Karpas-422 (cell line): ENCODE measurements around the gene VIPR1. TPM values are rescaled to one million over a fixed set of nuclear protein-coding genes. Genes with fewer than 3 reads are reported as not detected.

Experiments
- DNase-seq: peaks from one replicate; pipeline ENCODE4 v3.0.0-alpha.2; 2015
- H2AFZ ChIP-seq: fragments of 200-600 bp; sonication (generic); 2 replicates; pipeline ENCODE4 v1.6.1; 2014; ENCODE audit warnings: antibody characterized with exemption, low read length, mixed read lengths
- H3K27ac ChIP-seq: fragments of 200-600 bp; sonication (generic); 2 replicates; pipeline ENCODE4 v1.5.1; 2014; ENCODE audit warnings: mild to moderate bottlenecking, low read length, moderate library complexity
- H3K27me3 ChIP-seq: fragments of 200-600 bp; sonication (generic); 2 replicates; pipeline ENCODE4 v1.6.1; 2014; ENCODE audit warnings: low read length, mixed read lengths
- H3K36me3 ChIP-seq: fragments of 200-600 bp; sonication (generic); 2 replicates; pipeline ENCODE4 v1.6.1; 2014; ENCODE audit warnings: low read length, mixed read lengths; ENCODE audit not compliant: insufficient read depth
- H3K4me1 ChIP-seq: fragments of 200-600 bp; sonication (generic); 2 replicates; pipeline ENCODE4 v1.6.1; 2014; ENCODE audit warnings: mild to moderate bottlenecking, low read length, mixed read lengths
- H3K4me2 ChIP-seq: fragments of 200-600 bp; sonication (generic); 2 replicates; pipeline ENCODE4 v1.6.1; 2014; ENCODE audit warnings: low read length, low read depth, mild to moderate bottlenecking; ENCODE audit not compliant: poor library complexity, severe bottlenecking
- H3K4me3 ChIP-seq: fragments of 200-600 bp; sonication (generic); 2 replicates; pipeline ENCODE4 v1.5.1; 2014; ENCODE audit warnings: mild to moderate bottlenecking, antibody characterized with exemption, low read length, mixed read lengths
- H3K79me2 ChIP-seq: fragments of 200-600 bp; sonication (generic); 2 replicates; pipeline ENCODE4 v1.6.1; 2014; ENCODE audit warnings: mild to moderate bottlenecking, low read length, mixed read lengths
- H3K9ac ChIP-seq: fragments of 200-600 bp; sonication (generic); 2 replicates; pipeline ENCODE4 v1.6.0; 2014; ENCODE audit warnings: low read length
- H3K9me2 ChIP-seq: fragments of 200-600 bp; sonication (generic), shearing (Covaris generic); replicated peaks from 2 replicates; pipeline ENCODE4 v1.6.0; 2014; ENCODE audit warnings: mild to moderate bottlenecking, low read length, moderate library complexity; ENCODE audit not compliant: insufficient read depth
- H3K9me3 ChIP-seq: fragments of 300-700, 200-600 bp; sonication (generic); 2 replicates; pipeline ENCODE4 v1.6.1; 2014; ENCODE audit warnings: low read length, mixed read lengths
- H4K20me1 ChIP-seq: fragments of 200-600 bp; sonication (generic); 2 replicates; pipeline ENCODE4 v1.6.1; 2014; ENCODE audit warnings: mild to moderate bottlenecking, antibody characterized with exemption, low read length, low read depth; ENCODE audit not compliant: insufficient read depth
- total RNA-seq: library from RNA; depleted of rRNA; stranded (reverse); fragments of >200 nt; shearing (Covaris generic); gene quantifications from 2 replicates; pipeline ENCODE4 v1.2.3, GENCODE V29; 2014; ENCODE audit warnings: low replicate concordance

VIPR1 gene
- total RNA-seq, 1 experiment from 2014 or later, result 0.41 TPM

DNA sequence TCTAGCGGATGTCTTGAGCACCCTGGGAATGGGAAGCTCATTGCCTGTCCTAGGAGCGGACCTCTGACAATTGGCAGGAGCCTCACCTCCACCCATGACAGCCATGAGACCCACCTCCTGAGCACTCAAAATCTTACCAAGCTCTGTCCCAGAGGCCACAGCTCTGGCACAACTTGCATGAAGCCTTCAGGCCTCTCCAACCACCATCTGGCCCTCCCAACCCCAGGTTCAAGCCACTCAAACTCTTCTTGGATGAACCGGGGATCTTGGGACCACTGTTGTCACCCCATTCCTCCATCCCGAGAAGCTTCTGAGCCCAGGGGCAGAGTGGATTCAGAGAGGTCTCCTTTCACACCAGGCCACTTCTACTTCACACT, 1.5 kb downstream of the VIPR1 start:
- Histone ChIP-seq H2AFZ (no peak overlapping the region), H3K27me3 (no peaks in the 10 kb centered on the region), H3K9me2 (no peaks in the 10 kb centered on the region), H3K27ac (no peak overlapping the region), H3K9me3 (no peaks in the 10 kb centered on the region), H3K36me3 (no peaks in the 10 kb centered on the region), H3K4me3 (no peak overlapping the region), H3K4me1 (peaks cover 14% of the 10 kb centered on the region), H3K9ac (no peak overlapping the region), H3K4me2 (no peak overlapping the region), H4K20me1 (no peaks in the 10 kb centered on the region), H3K79me2 (no peaks in the 10 kb centered on the region)
- no peak for DNase-seq

DNA sequence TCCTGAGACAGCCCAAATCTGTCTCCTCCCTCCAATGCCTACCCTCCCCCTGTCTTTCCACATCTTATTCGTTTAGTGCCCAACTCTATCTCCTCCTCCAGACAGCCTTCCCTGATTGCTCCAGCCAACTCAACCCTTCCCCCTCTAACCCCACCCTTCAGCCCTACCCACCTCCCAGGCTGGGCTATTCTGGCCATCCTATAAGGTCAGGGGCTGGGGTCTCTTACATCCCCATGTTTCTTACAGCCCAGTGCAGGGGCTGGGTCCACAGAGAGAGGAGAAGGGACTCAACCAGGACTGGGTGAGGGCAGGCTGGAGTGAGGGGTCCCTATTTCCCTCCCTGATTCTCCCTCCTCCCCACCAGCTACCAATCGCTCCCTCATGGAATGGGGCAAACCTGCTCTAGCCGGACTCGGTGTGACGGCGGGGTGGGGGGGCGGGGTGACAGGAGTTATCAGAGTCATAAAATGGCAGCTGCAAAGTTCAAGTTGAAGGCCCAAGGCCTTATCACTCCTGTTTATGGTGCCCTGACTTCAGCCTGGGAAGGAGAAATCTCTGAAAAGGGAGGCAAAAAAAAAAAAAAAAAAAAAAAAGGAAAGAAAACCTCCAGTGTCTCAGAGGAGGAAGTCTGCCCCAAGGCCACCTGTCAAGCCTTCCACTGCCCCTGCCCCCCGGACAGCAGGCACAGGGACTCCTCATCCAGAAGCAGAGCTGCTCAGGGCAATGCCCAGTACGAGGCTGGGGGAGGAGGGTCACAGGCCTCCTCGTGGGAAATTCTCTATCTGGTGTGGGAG, 2.1 kb downstream of the VIPR1 start:
- Histone ChIP-seq H3K9me3 (no peaks in the 10 kb centered on the region), H3K9me2 (no peaks in the 10 kb centered on the region), H3K27ac (no peak overlapping the region), H3K9ac (no peak overlapping the region), H3K4me1 (peaks cover 14% of the 10 kb centered on the region), H3K4me2 (no peak overlapping the region), H2AFZ (no peak overlapping the region), H3K36me3 (no peaks in the 10 kb centered on the region), H3K27me3 (no peaks in the 10 kb centered on the region), H4K20me1 (no peaks in the 10 kb centered on the region), H3K4me3 (no peak overlapping the region), H3K79me2 (no peaks in the 10 kb centered on the region)
- no peak for DNase-seq

DNA sequence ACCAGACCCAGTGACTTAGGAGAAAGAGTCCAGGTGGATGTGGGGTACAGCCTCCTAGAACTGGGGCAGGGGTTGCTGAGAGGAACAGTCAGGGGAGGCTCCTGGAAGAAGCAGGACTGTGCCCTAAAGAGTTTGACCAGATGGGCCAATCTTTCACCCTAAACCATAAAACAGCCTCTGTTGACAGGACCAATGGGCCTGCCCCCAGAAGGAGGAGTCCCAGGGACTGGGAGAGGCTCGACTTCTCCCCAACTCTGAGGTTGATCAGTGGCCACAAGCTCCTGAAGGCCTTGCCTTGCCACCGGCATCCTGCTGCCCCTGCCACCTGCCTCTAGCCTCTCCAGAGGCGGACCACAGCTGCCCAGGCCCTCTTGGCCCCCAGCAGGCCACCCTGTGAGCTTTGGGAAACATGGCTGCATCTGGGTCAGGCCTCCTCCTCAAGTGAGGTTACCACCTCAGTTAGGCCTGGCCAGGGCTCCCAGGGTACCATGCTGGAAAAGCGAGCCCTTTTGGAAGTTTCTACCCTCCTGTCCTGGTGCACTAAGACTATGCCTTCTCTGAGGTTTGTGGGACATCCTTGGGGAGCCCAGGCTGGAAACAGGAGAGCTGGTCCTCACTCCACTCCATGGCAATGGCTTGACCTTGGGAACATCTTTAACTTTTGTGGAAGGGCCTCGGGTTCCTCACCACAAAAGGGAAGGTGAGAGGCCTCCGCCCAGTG, 2.8 kb downstream of the VIPR1 start:
- Histone ChIP-seq H3K4me2 (no peak overlapping the region), H3K4me1 (peaks cover 14% of the 10 kb centered on the region), H3K27me3 (no peaks in the 10 kb centered on the region)

DNA sequence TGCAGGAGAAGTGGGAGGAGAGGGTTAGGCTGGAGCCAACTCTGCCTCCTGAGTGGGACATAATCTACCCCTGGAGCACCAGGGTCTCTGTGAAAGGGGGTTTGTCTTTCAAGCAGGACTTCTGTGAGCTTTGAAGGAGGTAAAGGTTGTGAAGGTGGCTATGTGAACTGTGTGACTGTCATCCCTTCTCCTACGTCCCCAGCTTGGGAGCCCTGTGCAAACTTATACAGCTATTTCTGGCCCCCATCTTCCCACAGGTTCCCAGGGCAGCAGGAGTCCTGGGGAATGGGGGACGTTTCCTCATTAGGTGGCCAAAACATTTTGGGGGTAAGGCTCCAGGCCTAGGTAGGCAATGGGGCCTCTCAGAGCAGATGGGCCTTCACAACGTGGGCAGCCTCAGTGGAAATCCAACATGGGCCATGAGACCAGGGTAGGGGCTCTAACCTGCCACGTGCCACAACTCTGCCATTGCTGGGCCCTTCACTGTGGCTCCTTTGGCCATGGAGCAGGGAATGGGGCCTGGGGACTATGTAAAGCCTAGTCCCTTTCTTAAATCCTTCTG, 3.5 kb downstream of the VIPR1 start:
- no peak overlapping the region for H3K27ac ChIP-seq
- no peaks in the 10 kb centered on the region for H3K79me2 ChIP-seq
- DNase-seq, result no peak
- no peak overlapping the region for H3K4me2 ChIP-seq
- no peaks in the 10 kb centered on the region for H4K20me1 ChIP-seq
- H3K9me3 ChIP-seq, result no peaks in the 10 kb centered on the region
- H3K9ac ChIP-seq, result no peak overlapping the region
- H3K36me3 ChIP-seq, result no peaks in the 10 kb centered on the region
- no peaks in the 10 kb centered on the region for H3K9me2 ChIP-seq
- H3K4me3 ChIP-seq, result no peak overlapping the region
- peaks cover 14% of the 10 kb centered on the region for H3K4me1 ChIP-seq
- no peak overlapping the region for H2AFZ ChIP-seq
- no peaks in the 10 kb centered on the region for H3K27me3 ChIP-seq

More for the DNA sequence above, 2.8 kb downstream of the VIPR1 start:
- H3K79me2 ChIP-seq, result no peaks in the 10 kb centered on the region
- no peak for DNase-seq
- no peak overlapping the region for H2AFZ ChIP-seq
- no peak overlapping the region for H3K4me3 ChIP-seq
- no peaks in the 10 kb centered on the region for H3K36me3 ChIP-seq
- H3K9me3 ChIP-seq, result no peaks in the 10 kb centered on the region
- H3K27ac ChIP-seq, result no peak overlapping the region
- H4K20me1 ChIP-seq, result no peaks in the 10 kb centered on the region
- no peak overlapping the region for H3K9ac ChIP-seq
- H3K9me2 ChIP-seq, result no peaks in the 10 kb centered on the region

DNA sequence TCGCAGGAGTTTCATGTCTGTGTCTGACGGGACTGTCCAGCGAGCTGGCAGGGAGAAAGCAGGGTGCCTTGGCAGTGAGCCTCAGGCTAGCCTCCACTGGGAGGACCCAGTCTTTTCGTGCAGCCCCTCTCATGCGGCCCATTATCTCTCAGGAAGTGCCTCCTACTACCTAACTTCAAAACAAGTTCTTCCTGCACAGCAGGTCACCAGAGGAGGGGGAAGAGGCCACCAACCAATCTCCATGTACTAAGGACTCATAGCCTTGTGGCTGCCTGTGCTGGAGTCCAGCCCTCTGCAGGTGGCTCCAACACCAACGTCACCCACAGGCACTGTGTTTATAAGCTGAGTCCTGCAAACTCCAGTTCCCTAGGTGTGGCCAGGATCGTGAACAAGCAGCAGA, 4.8 kb downstream of the VIPR1 start:
- Histone ChIP-seq H2AFZ (no peak overlapping the region), H3K9me3 (no peaks in the 10 kb centered on the region), H4K20me1 (no peaks in the 10 kb centered on the region), H3K27me3 (no peaks in the 10 kb centered on the region), H3K4me2 (no peak overlapping the region), H3K79me2 (no peaks in the 10 kb centered on the region), H3K9me2 (no peaks in the 10 kb centered on the region), H3K4me1 (peaks cover 6% of the 10 kb centered on the region), H3K27ac (no peak overlapping the region), H3K9ac (no peak overlapping the region), H3K36me3 (no peaks in the 10 kb centered on the region), H3K4me3 (no peak overlapping the region)
- no peak for DNase-seq

DNA sequence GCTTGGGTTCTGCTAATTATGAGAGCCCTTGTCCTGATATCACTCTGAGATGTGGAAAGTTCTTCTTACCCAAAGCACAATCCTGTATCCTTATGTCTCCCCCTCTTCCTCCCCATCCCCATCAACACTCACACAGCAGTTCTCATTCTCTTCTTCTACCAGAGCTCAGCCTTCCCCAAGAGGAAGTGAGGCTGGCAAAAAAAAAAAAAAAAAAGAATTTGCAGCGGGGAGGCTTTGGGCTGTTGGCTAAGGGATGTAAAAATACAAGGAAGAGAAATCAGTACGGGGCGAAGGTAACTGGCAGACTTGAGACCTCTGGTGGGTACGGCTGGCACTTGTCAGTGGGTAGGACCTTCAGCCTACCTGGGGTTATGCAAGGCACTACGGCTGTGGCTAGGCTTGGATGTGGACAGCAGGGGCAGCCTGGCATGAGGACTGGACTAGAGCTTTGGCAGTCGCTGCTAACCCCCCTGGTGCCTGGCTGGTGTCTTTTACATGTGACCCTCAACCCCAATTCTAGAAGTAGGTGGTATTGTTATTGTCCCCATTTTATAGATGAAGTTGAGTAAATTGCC, 5.4 kb downstream of the VIPR1 start:
- H4K20me1 ChIP-seq, result no peaks in the 10 kb centered on the region
- H3K4me2 ChIP-seq, result no peak overlapping the region
- no peaks in the 10 kb centered on the region for H3K36me3 ChIP-seq
- H3K79me2 ChIP-seq, result no peaks in the 10 kb centered on the region
- H3K9ac ChIP-seq, result no peak overlapping the region
- H2AFZ ChIP-seq, result no peak overlapping the region
- no peaks in the 10 kb centered on the region for H3K9me2 ChIP-seq
- H3K4me1 ChIP-seq, result peaks cover 1% of the 10 kb centered on the region
- H3K9me3 ChIP-seq, result no peaks in the 10 kb centered on the region
- no peak overlapping the region for H3K27ac ChIP-seq
- DNase-seq, result no peak
- H3K4me3 ChIP-seq, result no peak overlapping the region
- H3K27me3 ChIP-seq, result no peaks in the 10 kb centered on the region

DNA sequence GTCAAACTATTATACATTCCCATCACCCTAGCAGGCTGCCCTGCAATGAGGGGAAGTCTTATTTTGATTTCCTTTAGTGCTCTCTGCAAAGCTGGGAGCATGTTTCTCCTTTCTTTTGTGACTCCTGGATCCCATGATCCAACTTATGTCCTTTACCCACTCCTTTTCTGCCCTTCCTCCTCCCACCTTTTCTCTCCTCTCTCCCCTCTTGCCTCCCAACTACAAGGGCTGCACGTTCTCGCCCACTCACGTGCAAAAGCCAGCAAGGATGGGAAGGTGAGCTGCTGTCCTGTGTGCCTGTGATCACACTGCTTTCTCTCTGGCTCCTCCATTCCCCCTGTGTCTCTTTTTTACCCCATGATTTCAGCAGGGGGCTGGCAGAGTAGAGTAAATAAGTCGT, 6.1 kb downstream of the VIPR1 start:
- Histone ChIP-seq H3K36me3 (no peaks in the 10 kb centered on the region), H3K9me3 (no peaks in the 10 kb centered on the region), H3K27ac (no peak overlapping the region), H2AFZ (no peak overlapping the region), H3K4me2 (no peak overlapping the region), H3K27me3 (no peaks in the 10 kb centered on the region), H3K9ac (no peak overlapping the region), H3K4me3 (no peak overlapping the region), H3K4me1 (no peaks in the 10 kb centered on the region), H4K20me1 (no peaks in the 10 kb centered on the region), H3K79me2 (no peaks in the 10 kb centered on the region), H3K9me2 (no peaks in the 10 kb centered on the region)
- no peak for DNase-seq

DNA sequence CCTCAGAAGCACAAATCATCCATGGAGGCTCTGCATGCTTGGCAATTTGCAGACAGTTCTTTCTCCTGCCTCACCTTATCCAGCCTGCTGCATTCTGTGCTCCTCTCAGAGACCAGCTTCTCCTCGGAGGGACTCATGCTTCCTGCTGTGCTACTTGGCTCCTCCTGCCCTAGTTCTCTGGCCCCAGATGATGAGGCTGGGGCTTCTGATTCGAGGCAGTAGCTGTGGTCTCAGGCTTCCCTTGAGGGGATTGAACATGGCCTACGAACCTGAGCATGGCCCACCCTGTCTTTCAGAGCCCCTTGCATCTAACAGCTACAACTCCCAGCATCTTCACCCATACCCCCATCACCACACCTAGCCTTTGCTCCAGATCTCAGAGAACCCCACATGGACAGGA, 6.7 kb downstream of the VIPR1 start:
- H4K20me1 ChIP-seq, result no peaks in the 10 kb centered on the region
- H3K9ac ChIP-seq, result no peak overlapping the region
- no peaks in the 10 kb centered on the region for H3K27me3 ChIP-seq
- no peaks in the 10 kb centered on the region for H3K9me3 ChIP-seq
- H3K79me2 ChIP-seq, result no peaks in the 10 kb centered on the region
- no peak overlapping the region for H3K27ac ChIP-seq
- H3K36me3 ChIP-seq, result no peaks in the 10 kb centered on the region
- H3K4me2 ChIP-seq, result no peak overlapping the region
- H3K4me3 ChIP-seq, result no peak overlapping the region
- H2AFZ ChIP-seq, result no peak overlapping the region
- H3K4me1 ChIP-seq, result no peaks in the 10 kb centered on the region
- no peak for DNase-seq
- H3K9me2 ChIP-seq, result no peaks in the 10 kb centered on the region
